Progenitor cell of endocrine pancreas (in vitro differentiated cells): ENCODE data around the gene SLC27A3. TPM values are rescaled to one million over a fixed set of nuclear protein-coding genes. Genes with fewer than 3 reads are reported as not detected.

ENCODE experiments used
- DNase-seq: peaks from one replicate; pipeline ENCODE4 v3.0.0; 2021; ENCODE audit warnings: low spot score; ENCODE audit not compliant: unreplicated experiment
- H3K27ac Mint-ChIP-seq: 2 replicates; pipeline ENCODE4 v1.8.0; 2021; ENCODE audit warnings: mild to moderate bottlenecking, moderate library complexity, mixed read lengths
- H3K27me3 Mint-ChIP-seq: 2 replicates; pipeline ENCODE4 v1.8.0; 2021; ENCODE audit warnings: mixed read lengths
- H3K36me3 Mint-ChIP-seq: 2 replicates; pipeline ENCODE4 v1.8.0; 2022; ENCODE audit warnings: mixed read lengths; ENCODE audit not compliant: insufficient read depth
- H3K4me1 Mint-ChIP-seq: 2 replicates; pipeline ENCODE4 v1.8.0; 2021; ENCODE audit warnings: low read depth, mixed read lengths
- H3K4me3 Mint-ChIP-seq: 2 replicates; pipeline ENCODE4 v1.8.0; 2021; ENCODE audit warnings: low read depth, mild to moderate bottlenecking, moderate library complexity, mixed read lengths
- H3K9me3 Mint-ChIP-seq: 2 replicates; pipeline ENCODE4 v1.8.0; 2021; ENCODE audit warnings: low read depth, mixed read lengths
- total RNA-seq: library from RNA; stranded (reverse); gene quantifications from 2 replicates; pipeline ENCODE4 v1.2.1, GENCODE V29; 2021
- TF ChIP-seq, protein P1 (sequence below): fragments of 200-600 bp; sonication (generic); IDR thresholded peaks from one replicate; pipeline ENCODE4 v1.5.0; 2021; ENCODE audit warnings: antibody characterized with exemption, mild to moderate bottlenecking; ENCODE audit not compliant: unreplicated experiment

SLC27A3 gene
- total RNA-seq, 1 donor from 2014 or later, result 36.6 TPM

DNA sequence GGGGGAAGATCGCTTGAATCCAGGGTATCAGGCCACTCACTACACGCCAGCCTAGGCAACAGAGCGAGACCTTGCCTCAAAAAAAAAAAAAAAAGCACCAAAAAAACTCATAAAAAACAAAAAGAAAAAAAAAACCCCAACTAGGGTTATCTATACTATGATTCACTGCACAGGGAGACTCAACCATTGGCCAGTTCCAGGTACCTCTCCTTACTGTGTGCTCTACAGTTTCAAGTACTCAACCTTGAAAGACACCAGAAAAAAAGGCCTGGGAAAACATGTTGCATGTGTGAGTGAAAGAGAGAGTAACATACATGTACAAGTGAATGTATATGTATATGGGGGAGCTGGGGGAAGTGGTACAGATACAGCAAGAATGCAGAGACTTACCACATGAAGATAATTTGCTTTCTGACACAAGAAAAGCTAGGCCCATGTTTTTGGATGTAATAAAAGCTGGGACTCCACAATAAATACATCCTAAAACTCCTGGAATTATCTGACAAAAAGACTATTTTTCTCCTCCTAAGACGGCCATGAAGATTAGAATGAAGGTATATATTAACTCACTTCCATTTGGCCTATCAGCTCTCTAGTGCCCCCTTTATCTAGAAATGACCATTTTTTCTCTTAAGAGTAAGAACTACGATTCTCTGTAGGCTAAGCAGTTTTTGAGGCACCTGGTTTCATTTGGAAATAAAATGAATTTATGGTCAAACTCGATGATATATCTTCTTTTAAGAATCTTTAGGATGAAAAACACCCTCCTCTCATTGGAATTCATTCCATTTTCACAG is 52.2 kb downstream of the SLC27A3 start:
- TF ChIP-seq, protein P1, sequence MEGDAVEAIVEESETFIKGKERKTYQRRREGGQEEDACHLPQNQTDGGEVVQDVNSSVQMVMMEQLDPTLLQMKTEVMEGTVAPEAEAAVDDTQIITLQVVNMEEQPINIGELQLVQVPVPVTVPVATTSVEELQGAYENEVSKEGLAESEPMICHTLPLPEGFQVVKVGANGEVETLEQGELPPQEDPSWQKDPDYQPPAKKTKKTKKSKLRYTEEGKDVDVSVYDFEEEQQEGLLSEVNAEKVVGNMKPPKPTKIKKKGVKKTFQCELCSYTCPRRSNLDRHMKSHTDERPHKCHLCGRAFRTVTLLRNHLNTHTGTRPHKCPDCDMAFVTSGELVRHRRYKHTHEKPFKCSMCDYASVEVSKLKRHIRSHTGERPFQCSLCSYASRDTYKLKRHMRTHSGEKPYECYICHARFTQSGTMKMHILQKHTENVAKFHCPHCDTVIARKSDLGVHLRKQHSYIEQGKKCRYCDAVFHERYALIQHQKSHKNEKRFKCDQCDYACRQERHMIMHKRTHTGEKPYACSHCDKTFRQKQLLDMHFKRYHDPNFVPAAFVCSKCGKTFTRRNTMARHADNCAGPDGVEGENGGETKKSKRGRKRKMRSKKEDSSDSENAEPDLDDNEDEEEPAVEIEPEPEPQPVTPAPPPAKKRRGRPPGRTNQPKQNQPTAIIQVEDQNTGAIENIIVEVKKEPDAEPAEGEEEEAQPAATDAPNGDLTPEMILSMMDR, result no peak
- no peak overlapping the region for H3K4me3 Mint-ChIP-seq
- no peak for DNase-seq
- H3K9me3 Mint-ChIP-seq, result no peaks in the 10 kb centered on the region
- H3K36me3 Mint-ChIP-seq, result peaks cover 21% of the 10 kb centered on the region
- no peak overlapping the region for H3K27ac Mint-ChIP-seq
- H3K4me1 Mint-ChIP-seq, result peaks cover 6% of the 10 kb centered on the region
- H3K27me3 Mint-ChIP-seq, result no peaks in the 10 kb centered on the region

Other genes starting within 250 kb of the SLC27A3 start
- 12.5 and 14.8 TPM in 2 replicates for gene S100A6, start 239.4 kb upstream of the SLC27A3 start, total RNA-seq
- not detected in 2 replicates for gene S100A5, start 234.5 kb upstream of the SLC27A3 start, total RNA-seq
- gene S100A4, start 229.6 kb upstream of the SLC27A3 start, total RNA-seq, result 7.6 and 11.1 TPM in 2 replicates
- gene S100A3, start 226.1 kb upstream of the SLC27A3 start, total RNA-seq, result 0.46 and 1.5 TPM in 2 replicates
- 0.36 and 1.6 TPM in 2 replicates for gene S100A2, start 209.6 kb upstream of the SLC27A3 start, total RNA-seq
- 46.8 and 50.2 TPM in 2 replicates for gene S100A16, start 162.3 kb upstream of the SLC27A3 start, total RNA-seq
- 1.4 and 2.8 TPM in 2 replicates for gene S100A14, start 159.1 kb upstream of the SLC27A3 start, total RNA-seq
- gene S100A13, start 147.9 kb upstream of the SLC27A3 start, total RNA-seq, result 63.6 and 67.5 TPM in 2 replicates
- gene S100A1, start 147.0 kb upstream of the SLC27A3 start, total RNA-seq, result 0.80 TPM in 1 of 2 replicates, not detected in the other
- gene CHTOP, start 141.3 kb upstream of the SLC27A3 start, total RNA-seq, result 128 and 129 TPM in 2 replicates
- gene SNAPIN, start 116.7 kb upstream of the SLC27A3 start, total RNA-seq, result 38.0 and 42.3 TPM in 2 replicates
- gene ILF2, start 104.4 kb upstream of the SLC27A3 start, total RNA-seq, result 261 and 262 TPM in 2 replicates
- 0.41 and 0.51 TPM in 2 replicates for gene NPR1, start 96.7 kb upstream of the SLC27A3 start, total RNA-seq
- 145 and 152 TPM in 2 replicates for gene INTS3, start 47.4 kb upstream of the SLC27A3 start, total RNA-seq
- gene GATAD2B, start 147.6 kb downstream of the SLC27A3 start, total RNA-seq, result 48.8 and 52.6 TPM in 2 replicates
- gene DENND4B, start 171.3 kb downstream of the SLC27A3 start, total RNA-seq, result 84.7 and 93.4 TPM in 2 replicates
- 40.9 and 41.9 TPM in 2 replicates for gene CRTC2, start 183.2 kb downstream of the SLC27A3 start, total RNA-seq
- 70.6 and 75.4 TPM in 2 replicates for gene SLC39A1, start 188.1 kb downstream of the SLC27A3 start, total RNA-seq
- gene CREB3L4, start 192.5 kb downstream of the SLC27A3 start, total RNA-seq, result 36.6 and 41.7 TPM in 2 replicates
- 75.0 and 76.5 TPM in 2 replicates for gene JTB, start 202.3 kb downstream of the SLC27A3 start, total RNA-seq
- gene RAB13, start 210.9 kb downstream of the SLC27A3 start, total RNA-seq, result 83.3 and 90.4 TPM in 2 replicates
- gene RPS27, start 215.4 kb downstream of the SLC27A3 start, total RNA-seq, result 2,170 and 2,294 TPM in 2 replicates